ELR (cell line): ENCODE data around the gene LDB2.

Experiments
- DNase-seq: peaks from one replicate; pipeline ENCODE4 v3.0.0-alpha.2; 2015; ENCODE audit warnings: low read depth

The LDB2 gene

DNA sequence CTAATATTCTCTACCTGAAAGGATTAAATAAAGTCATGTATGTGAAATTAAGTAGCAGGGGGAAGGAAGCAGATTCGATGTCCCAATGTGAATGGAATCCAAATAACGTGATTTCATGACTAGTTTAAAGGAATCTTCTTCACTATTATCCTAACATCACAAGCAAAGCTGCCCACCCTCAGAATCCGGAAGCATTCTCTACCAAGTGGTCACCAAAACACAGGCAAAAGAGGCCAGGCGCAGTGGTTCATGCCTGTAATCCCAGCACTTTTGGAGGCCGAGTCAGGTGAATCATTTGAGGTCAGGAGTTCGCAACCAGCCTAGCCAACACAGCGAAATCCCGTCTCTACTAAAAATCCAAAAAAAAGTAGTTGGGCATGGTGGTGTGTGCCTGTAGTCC, 212.9 kb downstream of the LDB2 start:
- DNase-seq, result peak; percentile 84

GRCh38 chr4:16684935-16685334, 213.5 kb downstream of the LDB2 start:
- DNase-seq, result no peak

GRCh38 chr4:16684097-16684496, 214.3 kb downstream of the LDB2 start:
- DNase-seq, result peak; percentile 20

- no peak for DNase-seq
Observed at GRCh38 chr4:16682975-16683374, 215.5 kb downstream of the LDB2 start.

DNA sequence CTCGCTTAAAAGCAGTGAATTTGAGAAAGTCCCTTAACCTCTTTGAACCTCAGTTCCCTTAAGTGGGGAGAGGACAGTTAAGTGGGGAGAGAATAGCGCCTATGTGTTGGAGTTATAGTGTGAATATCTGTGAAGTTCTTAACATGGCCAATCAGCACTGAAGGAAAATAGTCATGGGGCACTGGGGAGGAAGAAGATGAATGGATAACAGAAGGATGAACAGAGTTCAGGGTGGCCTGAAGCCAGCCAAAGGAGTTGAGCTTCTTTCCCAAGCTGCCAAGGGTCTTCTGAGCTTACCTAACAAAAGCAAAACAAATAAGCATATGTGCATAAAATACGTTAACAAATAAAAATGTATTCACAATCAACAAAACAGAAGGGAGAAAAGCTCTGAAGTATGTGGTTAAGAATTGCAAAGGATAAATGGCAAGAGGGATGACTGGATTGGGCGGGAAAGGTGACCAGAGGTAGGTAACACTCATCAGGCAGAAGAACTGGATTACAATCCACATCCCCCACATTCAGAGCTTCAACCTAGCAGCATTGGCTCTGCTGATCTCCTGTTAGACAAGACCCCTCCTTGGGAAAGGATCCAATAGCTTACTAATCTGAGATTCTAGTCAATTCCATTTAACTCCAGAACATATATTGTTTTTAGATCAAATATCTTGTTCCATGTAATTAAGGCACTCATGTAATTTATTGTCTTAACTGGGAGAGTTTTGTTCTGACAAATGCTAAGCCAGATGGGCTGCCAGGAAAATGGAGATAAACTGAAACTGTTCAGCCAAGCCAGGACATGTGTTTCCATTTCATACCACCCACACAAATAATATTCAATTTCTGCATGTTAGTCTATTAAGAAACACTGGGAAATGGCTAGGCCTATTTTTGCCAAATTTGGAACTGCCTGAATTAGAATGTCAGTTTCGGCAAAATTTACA, 221.2 kb downstream of the LDB2 start:
- no peak for DNase-seq

DNA sequence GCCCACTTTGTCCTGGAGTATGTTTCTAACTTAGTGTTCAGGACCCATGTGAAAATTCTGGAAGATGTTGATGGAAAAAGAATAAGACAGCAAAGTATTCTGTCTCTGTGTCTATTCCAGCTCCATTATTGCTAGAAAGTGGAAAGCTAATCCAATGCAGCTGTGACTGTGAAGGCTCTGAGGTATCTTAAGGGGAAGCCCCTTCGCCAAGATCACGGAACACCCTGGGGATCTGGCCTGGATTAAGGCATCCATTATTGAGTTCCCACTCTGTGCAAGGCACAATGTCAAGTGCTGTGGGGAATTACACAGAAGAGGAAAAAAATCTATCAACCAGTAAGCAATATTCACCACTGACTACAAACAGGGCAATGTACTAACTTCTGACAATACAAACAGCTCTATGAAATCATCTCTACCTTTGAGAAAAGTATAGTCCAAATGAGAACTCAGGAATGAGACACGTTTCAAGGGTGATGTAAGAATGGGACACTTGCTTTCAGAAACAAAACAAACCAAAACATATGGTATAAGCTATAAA, 222.1 kb downstream of the LDB2 start:
- no peak for DNase-seq

GRCh38 chr4:16674082-16674481, 224.4 kb downstream of the LDB2 start:
- DNase-seq, result no peak

- DNase-seq, result no peak
Observed at GRCh38 chr4:16672421-16672820, 226.0 kb downstream of the LDB2 start.

DNA sequence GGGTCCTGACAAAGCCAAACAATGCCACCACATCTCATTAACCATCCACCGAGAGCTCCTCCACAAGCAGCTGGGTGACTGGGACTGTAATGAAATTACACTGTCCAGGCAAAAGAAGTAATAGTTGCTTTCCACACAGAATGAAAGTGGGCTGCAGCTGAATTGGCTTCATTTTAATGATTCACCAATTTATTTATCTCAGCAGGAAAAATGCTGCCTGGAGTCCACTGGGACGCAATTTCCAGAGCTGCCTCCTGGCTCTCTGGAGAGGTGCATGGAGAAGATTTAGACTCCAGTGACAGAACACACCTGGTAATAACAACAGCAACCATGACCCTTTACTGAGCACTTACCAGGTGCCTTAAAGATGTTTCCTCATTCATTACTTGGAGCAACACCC, 226.7 kb downstream of the LDB2 start:
- no peak for DNase-seq

- no peak for DNase-seq
Observed at GRCh38 chr4:16670727-16671126, 227.7 kb downstream of the LDB2 start.

- DNase-seq, result no peak
Observed at GRCh38 chr4:16669036-16669435, 229.4 kb downstream of the LDB2 start.

- DNase-seq, result no peak
Observed at GRCh38 chr4:16668488-16668887, 230.0 kb downstream of the LDB2 start.

DNA sequence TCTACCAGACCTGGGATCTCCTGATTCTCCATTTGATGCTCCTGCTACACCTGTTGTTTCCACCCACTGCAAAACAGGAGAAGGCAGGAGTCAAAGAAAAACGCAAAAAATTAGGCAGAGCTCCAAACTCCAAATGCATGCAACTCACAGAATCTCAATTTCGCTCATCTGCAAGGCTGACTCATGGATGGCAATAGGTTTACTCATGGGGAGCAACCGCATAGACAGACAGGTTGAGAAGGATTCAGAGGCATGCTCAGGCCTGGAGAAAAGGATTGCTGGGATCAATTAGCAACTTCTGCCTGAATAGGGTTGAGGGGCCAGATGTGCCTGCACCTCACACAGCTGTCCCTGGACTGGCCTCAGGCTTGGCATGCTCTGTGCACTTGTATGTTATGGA, 231.0 kb downstream of the LDB2 start:
- peak; percentile 93 for DNase-seq

DNA sequence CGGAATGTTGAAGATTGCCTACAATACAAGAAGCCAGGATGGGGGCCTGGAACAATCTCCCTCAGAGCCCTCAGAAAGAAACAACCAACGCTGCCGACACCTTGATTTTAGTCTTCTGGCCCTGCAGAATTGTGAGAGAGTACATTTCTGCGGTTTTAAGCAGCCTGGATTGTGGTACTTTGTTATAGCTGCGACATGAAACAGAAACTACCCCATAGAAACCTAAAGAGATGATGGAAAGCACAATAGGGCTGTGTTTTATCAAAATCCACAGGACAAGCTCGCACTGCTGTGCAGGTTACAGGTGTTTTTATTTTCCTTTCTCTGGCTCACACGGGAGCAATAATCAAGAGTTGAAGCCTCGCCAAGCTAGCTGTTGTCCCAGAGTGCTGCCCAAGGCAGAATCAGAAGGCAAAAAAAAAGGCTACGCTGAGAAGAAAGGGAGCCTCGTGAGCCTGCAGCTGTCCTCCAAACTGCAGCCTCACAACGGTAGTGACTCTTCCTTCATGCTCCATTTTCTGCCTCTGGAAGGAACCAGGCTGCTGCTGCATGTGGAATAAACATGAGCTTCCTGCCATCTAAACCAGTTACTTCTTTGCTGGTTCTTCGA, 232.4 kb downstream of the LDB2 start:
- no peak for DNase-seq

- no peak for DNase-seq
Observed at GRCh38 chr4:16663732-16664131, 234.7 kb downstream of the LDB2 start.

- DNase-seq, result peak; percentile 6
Observed at GRCh38 chr4:16663307-16663706, 235.1 kb downstream of the LDB2 start.

DNA sequence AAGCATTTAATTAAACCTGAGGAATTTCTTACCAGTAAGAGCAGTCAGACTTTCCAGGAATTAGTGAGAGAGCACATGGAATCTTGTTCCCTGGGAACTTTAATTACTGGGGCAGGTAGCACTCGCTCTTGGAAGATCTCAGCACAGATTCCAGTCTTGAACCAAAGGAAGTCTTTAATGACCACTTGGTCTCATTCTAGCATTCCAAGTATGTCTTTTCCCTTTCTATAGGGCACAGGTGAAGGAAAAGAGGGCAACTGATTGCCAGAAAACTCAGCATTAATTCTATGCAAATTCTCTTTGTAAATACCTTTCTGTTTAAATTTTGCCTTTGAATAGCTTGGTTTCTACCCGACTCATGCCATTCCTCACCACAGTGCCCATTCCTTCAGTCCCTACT, 236.6 kb downstream of the LDB2 start:
- peak; percentile 10 for DNase-seq

- DNase-seq, result no peak
Observed at GRCh38 chr4:16660656-16661055, 237.8 kb downstream of the LDB2 start.

DNA sequence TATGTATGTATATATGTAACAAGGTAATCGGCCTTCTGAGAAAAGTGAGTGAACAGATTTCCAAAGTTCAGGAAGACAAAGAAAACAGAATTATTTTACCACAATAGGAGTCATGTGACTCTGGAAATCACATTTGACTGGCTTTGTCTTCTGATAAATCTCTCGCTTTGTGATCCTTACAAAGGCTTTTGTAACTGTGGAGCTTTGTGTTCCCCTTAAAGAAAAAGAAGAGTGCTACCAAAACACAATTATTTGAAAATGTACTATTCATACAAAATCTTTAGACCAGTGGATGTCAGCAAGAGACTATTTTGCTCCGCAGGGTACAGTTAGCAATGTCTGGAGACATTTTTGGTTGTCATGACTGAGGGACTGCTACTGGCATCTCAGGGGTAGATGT, 238.8 kb downstream of the LDB2 start:
- DNase-seq, result no peak

DNA sequence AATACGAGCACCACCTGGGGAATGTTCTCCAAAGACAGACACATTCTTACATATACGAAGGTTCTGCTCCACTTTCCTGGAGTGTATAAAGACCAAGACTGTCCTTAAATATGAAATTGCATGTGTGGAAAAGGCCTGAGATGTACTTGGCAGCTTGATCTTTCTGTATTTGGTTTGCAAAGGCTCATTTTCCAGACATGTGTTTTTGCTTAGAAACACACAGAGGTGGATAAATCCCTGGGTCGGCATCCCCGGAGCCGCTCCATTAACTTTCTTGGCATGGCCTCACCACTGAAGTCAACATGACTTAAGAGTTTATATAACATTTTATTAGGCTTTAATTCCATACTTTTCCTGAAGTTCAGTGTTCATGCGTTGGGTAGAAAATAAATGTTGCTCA, 239.4 kb downstream of the LDB2 start:
- no peak for DNase-seq

GRCh38 chr4:16658183-16658582, 240.3 kb downstream of the LDB2 start:
- DNase-seq, result no peak

DNA sequence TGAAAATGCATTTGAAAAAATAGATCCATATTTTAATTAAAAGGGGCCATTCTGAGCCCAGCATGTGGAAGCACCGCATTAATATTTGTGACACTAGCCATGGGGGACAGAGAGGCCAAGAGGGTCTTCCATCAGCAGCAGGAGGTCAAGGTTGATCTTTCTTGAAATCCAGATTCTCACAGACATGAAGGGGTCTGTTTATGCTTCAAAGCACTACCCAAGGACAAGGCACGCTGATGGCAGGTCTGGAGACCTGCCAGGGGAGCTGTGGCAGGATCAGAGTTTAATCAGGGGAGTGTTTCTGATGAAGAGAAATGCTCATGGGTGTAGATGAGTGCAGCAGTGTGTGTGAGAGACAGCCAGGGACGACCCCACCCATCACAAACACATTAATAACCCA, 243.3 kb downstream of the LDB2 start:
- no peak for DNase-seq

DNA sequence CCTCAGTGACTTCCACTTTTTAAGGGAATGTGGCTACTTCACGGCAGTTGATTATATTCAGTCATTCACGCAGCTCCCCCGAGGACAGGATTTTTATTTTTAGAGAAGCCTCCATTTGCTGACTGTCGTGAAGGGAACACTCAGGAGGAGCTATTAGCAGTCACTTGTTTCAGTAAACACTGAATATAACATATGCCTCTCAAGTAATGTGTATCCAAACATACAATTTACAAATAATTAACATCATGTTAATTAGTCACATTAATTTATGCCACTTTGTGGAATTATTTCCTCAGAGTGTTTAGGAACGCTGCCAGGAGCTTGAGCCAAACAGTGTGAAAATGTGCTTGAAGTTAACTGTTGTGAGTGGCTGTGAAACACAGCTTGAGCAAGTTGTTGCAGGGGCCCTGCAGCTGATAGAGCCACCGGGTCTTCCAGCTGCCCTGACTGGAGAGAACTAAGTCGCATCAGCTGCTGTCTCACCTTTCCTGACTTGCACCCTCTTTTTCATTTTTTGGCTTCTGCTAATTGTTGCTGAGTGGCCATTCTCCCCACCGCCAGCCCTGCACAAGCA, 245.6 kb downstream of the LDB2 start:
- DNase-seq, result no peak
